ENCODE results near the gene MARCHF3. TPM values are rescaled to one million over a fixed set of nuclear protein-coding genes. Genes with fewer than 3 reads are reported as not detected.
"Not testable (repeated sequence)": the region's sequence is repeated elsewhere in the genome, so short reads cannot be mapped to it uniquely, and the experiment has no call there.

Gene MARCHF3
- total RNA-seq, 1 experiment from 2014 or later = 1.1 TPM

DNA sequence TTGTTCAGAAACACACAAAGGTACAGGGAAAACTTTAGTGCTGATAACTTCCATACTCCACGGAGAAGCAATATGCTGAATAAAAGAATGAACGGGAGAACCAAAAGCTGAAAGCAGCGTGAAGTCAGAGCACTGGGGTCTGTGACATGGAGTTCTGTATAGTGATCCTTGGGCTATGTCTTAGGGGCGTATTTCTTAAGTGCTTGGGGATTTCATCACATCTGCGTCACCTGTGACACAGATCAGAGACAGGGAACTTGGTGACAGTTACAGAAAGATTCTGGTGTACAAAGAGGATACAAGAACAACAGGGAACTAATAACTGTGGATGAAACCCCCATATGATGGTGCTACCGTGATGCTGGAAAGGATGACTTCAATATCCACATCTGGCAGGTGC is 81.9 kb downstream of the MARCHF3 start:
- Histone ChIP-seq H3K4me3 (ENCODE audit: low read depth, low read length, poor library complexity, severe bottlenecking) (no peak overlapping the region), H3K9me3 (ENCODE audit: low read depth, low read length, poor library complexity, severe bottlenecking) (no peaks in the 10 kb centered on the region), H3K27ac (ENCODE audit: low read depth, low read length, poor library complexity, severe bottlenecking) (no peak overlapping the region), H3K36me3 (ENCODE audit: insufficient read depth, low read length, poor library complexity, severe bottlenecking) (no peaks in the 10 kb centered on the region), H3K4me1 (ENCODE audit: insufficient read depth, low read length, poor library complexity, severe bottlenecking) (no peaks in the 10 kb centered on the region), H3K27me3 (replicated peaks; ENCODE audit: insufficient read depth, low read depth, low read length, poor library complexity) (no peaks in the 10 kb centered on the region)
- intact Hi-C loops (cut with micrococcal nuclease; ENCODE audit: unreplicated experiment) = no loop called here
- DNase-seq (ENCODE audit: low spot score) = no peak
- CTCF ChIA-PET = no interaction called here
- BruUV-seq (replicated peaks) = no TSS peak
- TF ChIP-seq EZH2 (IDR thresholded peaks at IDR 0.05; ENCODE audit: borderline replicate concordance, low read depth, low read length, poor library complexity, severe bottlenecking) = no peak
- TF ChIP-seq, protein P1, sequence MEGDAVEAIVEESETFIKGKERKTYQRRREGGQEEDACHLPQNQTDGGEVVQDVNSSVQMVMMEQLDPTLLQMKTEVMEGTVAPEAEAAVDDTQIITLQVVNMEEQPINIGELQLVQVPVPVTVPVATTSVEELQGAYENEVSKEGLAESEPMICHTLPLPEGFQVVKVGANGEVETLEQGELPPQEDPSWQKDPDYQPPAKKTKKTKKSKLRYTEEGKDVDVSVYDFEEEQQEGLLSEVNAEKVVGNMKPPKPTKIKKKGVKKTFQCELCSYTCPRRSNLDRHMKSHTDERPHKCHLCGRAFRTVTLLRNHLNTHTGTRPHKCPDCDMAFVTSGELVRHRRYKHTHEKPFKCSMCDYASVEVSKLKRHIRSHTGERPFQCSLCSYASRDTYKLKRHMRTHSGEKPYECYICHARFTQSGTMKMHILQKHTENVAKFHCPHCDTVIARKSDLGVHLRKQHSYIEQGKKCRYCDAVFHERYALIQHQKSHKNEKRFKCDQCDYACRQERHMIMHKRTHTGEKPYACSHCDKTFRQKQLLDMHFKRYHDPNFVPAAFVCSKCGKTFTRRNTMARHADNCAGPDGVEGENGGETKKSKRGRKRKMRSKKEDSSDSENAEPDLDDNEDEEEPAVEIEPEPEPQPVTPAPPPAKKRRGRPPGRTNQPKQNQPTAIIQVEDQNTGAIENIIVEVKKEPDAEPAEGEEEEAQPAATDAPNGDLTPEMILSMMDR (conservative IDR thresholded peaks at IDR 0.05; ENCODE audit: low read depth, low read length) = no peak
- POLR2A ChIA-PET (ENCODE audit: low non-redundant PET) = interaction anchor here (0.7 kb wide), 1 partner anchor 1255 kb away, joined by 3 read pairs; no protein-coding TSS in a partner anchor

DNA sequence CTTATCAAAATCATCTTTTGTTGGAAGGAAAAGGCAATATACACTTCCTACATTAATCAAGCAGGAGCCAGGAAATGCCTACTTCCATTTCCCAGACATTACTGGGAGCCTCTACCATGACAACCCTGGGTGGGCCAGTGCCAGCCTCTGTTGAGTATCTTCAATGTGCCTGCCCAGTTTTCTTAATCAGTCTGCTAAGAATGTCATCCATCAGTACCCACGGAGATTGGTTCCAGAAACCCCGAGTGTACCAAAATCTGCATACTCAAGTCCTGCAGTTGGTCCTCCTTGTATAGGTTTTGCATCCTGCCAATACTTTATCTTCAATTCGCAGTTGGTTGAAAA is 82.4 kb downstream of the MARCHF3 start:
- H3K36me3 ChIP-seq (ENCODE audit: insufficient read depth, low read length, poor library complexity, severe bottlenecking) = no peaks in the 10 kb centered on the region
- no TSS peak for BruUV-seq (replicated peaks)
- TF ChIP-seq, protein P1 (conservative IDR thresholded peaks at IDR 0.05; ENCODE audit: low read depth, low read length) = no peak
- intact Hi-C loops (cut with micrococcal nuclease; ENCODE audit: unreplicated experiment) = no loop called here
- H3K4me1 ChIP-seq (ENCODE audit: insufficient read depth, low read length, poor library complexity, severe bottlenecking) = no peaks in the 10 kb centered on the region
- no peaks in the 10 kb centered on the region for H3K9me3 ChIP-seq (ENCODE audit: low read depth, low read length, poor library complexity, severe bottlenecking)
- no peak for DNase-seq (ENCODE audit: low spot score)
- POLR2A ChIA-PET (ENCODE audit: low non-redundant PET) = no interaction called here
- H3K27me3 ChIP-seq (replicated peaks; ENCODE audit: insufficient read depth, low read depth, low read length, poor library complexity) = no peaks in the 10 kb centered on the region
- H3K4me3 ChIP-seq (ENCODE audit: low read depth, low read length, poor library complexity, severe bottlenecking) = no peak overlapping the region
- CTCF ChIA-PET = no interaction called here
- no peak overlapping the region for H3K27ac ChIP-seq (ENCODE audit: low read depth, low read length, poor library complexity, severe bottlenecking)

DNA sequence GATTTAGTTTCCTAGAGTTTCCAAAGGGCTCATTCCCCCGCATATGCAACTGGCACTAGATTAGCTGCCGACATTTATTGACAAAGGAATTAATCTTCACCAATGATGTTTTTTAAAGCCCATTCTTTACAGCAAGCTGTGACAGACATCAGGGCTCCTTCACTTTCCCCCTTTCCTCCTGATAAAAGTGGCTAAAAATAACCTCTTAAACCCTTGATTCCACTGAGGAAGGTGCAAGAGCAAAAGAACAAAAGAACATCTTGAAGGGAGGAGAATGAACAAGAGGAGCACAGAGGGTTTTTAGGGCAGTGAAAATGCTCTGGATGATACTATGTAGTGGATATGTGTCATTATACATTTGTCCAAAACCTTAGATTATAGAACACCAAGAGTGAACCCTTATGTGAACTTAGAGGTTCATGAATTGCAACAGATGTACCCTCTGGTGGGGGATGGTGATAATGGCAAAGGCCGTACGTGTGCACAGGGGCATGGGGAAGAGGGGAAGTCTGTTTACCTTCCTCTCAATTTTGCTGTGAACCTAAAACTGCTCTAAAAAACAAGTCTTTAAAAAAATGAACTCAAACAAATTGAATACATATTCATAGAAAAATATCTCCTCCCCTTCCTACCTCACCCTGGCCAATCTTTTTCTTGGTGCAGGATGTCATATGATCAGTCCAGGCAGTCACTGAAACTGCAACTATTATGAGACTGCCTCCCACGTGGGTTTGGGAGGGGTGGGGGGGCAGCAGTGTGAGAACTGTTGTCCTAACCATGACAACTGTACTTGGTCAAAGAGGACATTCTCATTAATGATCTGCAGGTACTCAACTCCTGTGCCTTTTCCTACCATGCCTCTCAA is 83.0 kb downstream of the MARCHF3 start:
- TF ChIP-seq, protein P1 (conservative IDR thresholded peaks at IDR 0.05; ENCODE audit: low read depth, low read length) = no peak
- no peak for TF ChIP-seq EZH2 (IDR thresholded peaks at IDR 0.05; ENCODE audit: borderline replicate concordance, low read depth, low read length, poor library complexity, severe bottlenecking)
- no peaks in the 10 kb centered on the region for H3K9me3 ChIP-seq (ENCODE audit: low read depth, low read length, poor library complexity, severe bottlenecking)
- no peaks in the 10 kb centered on the region for H3K27me3 ChIP-seq (replicated peaks; ENCODE audit: insufficient read depth, low read depth, low read length, poor library complexity)
- no peak overlapping the region for H3K4me3 ChIP-seq (ENCODE audit: low read depth, low read length, poor library complexity, severe bottlenecking)
- H3K4me1 ChIP-seq (ENCODE audit: insufficient read depth, low read length, poor library complexity, severe bottlenecking) = no peaks in the 10 kb centered on the region
- ChIA-PET POLR2A (ENCODE audit: low non-redundant PET) (no interaction called here), CTCF (no interaction called here)
- intact Hi-C loops (cut with micrococcal nuclease; ENCODE audit: unreplicated experiment) = no loop called here
- DNase-seq (ENCODE audit: low spot score) = no peak
- H3K36me3 ChIP-seq (ENCODE audit: insufficient read depth, low read length, poor library complexity, severe bottlenecking) = no peaks in the 10 kb centered on the region
- H3K27ac ChIP-seq (ENCODE audit: low read depth, low read length, poor library complexity, severe bottlenecking) = no peak overlapping the region
- no TSS peak for BruUV-seq (replicated peaks)

DNA sequence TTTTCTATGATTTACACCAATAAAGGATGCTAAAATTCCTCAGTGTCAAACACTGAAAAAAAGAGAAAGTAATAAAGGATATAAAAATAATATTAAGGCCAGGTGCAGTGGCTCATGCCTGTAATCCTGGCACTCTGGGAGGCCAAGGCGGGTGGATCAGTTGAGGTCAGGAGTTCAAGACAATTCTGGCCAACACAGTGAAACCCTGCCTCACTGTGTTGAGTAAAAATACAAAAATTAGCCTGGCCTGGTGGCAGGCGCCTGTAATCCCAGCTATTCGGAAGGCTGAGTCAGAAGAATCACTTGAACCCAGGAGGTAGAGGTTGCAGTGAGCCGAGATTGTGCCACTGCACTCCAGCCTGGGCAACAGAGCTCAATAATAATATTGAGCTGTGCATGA is 87.5 kb downstream of the MARCHF3 start:
- H3K4me3 ChIP-seq (ENCODE audit: low read depth, low read length, poor library complexity, severe bottlenecking); intact Hi-C loops (cut with micrococcal nuclease; ENCODE audit: unreplicated experiment); H3K27ac ChIP-seq (ENCODE audit: low read depth, low read length, poor library complexity, severe bottlenecking); H3K27me3 ChIP-seq (replicated peaks; ENCODE audit: insufficient read depth, low read depth, low read length, poor library complexity); H3K36me3 ChIP-seq (ENCODE audit: insufficient read depth, low read length, poor library complexity, severe bottlenecking); H3K4me1 ChIP-seq (ENCODE audit: insufficient read depth, low read length, poor library complexity, severe bottlenecking); H3K9me3 ChIP-seq (ENCODE audit: low read depth, low read length, poor library complexity, severe bottlenecking); BruUV-seq (replicated peaks); DNase-seq (ENCODE audit: low spot score); POLR2A ChIA-PET (ENCODE audit: low non-redundant PET): not testable (repeated sequence)
- CTCF ChIA-PET = interaction anchor here (0.6 kb wide), 1 partner anchor 69 kb away, joined by 5 read pairs; no protein-coding TSS in a partner anchor

Measured in A673 (cell line).